Calu3 (cell line): ENCODE data around the gene ARHGEF16. TPM values are rescaled to one million over a fixed set of nuclear protein-coding genes. Genes with fewer than 3 reads are reported as not detected.

Experiments used
- BruUV-seq: library from RNA; stranded (reverse); fragments of 400-500 nt; replicated peaks from 2 replicates; lab custom pipeline; 2021; lab: Mats Ljungman, UMichigan
- CTCF ChIA-PET: fragments of 300-600 bp; sonication (Branson Sonifier 250); formaldehyde crosslinking; loops from one replicate; lab custom pipeline; 2022; ENCODE audit warnings: antibody characterized with exemption; lab: Charles Lee
- DNase-seq: peaks from one replicate; pipeline ENCODE4 v3.0.0; 2022
- H3K27ac Mint-ChIP-seq: one replicate; pipeline ENCODE4 v1.8.0; 2022; ENCODE audit warnings: mixed read lengths; ENCODE audit not compliant: unreplicated experiment
- H3K27me3 Mint-ChIP-seq: one replicate; pipeline ENCODE4 v1.8.0; 2022; ENCODE audit warnings: mixed read lengths; ENCODE audit not compliant: unreplicated experiment
- H3K36me3 Mint-ChIP-seq: one replicate; pipeline ENCODE4 v1.8.0; 2022; ENCODE audit warnings: mild to moderate bottlenecking, moderate library complexity, mixed read lengths; ENCODE audit not compliant: insufficient read depth, unreplicated experiment
- H3K4me1 Mint-ChIP-seq: one replicate; pipeline ENCODE4 v1.8.0; 2022; ENCODE audit warnings: mild to moderate bottlenecking, low read depth, mixed read lengths; ENCODE audit not compliant: unreplicated experiment
- H3K4me3 Mint-ChIP-seq: one replicate; pipeline ENCODE4 v1.8.0; 2022; ENCODE audit warnings: mild to moderate bottlenecking, low read depth, moderate library complexity, mixed read lengths; ENCODE audit not compliant: unreplicated experiment
- H3K9me3 Mint-ChIP-seq: one replicate; pipeline ENCODE4 v1.8.0; 2022; ENCODE audit warnings: low read depth, mixed read lengths; ENCODE audit not compliant: unreplicated experiment
- intact Hi-C: fragments of 100-400 bp; cut with micrococcal nuclease; formaldehyde crosslinking; loops from one replicate; pipeline ENCODE4 v1.10.0; 2022; ENCODE audit not compliant: unreplicated experiment
- total RNA-seq: library from RNA; stranded (reverse); gene quantifications from 2 replicates; pipeline ENCODE4 v1.2.3, GENCODE V29; 2022
- TF ChIP-seq, protein P1 (sequence below): fragments of 200-600 bp; IDR thresholded peaks from one replicate; pipeline ENCODE4 v1.8.0; 2022; ENCODE audit warnings: antibody characterized with exemption; ENCODE audit not compliant: unreplicated experiment

The ARHGEF16 gene
- total RNA-seq, 1 experiment from 2014 or later: 24.2 TPM

DNA sequence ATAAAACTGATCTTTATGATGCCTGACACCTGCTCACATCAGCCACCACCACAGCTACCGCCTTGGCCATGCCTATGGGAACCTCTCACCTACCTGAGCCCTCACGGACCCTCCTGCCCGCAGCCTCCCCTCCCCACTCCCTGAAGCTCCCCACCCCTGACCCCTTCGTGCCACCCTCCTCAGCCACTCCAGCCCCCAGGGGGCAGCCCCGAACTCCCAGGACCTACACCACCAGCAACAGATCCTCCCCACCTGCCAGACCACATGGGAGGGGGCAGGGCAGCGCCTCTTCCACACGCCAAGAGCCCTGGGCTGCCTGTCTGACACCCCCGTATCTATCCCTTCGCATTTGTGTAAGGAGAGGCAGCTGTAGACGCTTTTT is 14.2 kb upstream of the ARHGEF16 start:
- Mint-ChIP-seq H3K27me3 (peaks cover 74% of the 10 kb centered on the region), H3K9me3 (no peaks in the 10 kb centered on the region), H3K4me3 (no peak overlapping the region), H3K36me3 (no peaks in the 10 kb centered on the region), H3K4me1 (no peaks in the 10 kb centered on the region), H3K27ac (no peak overlapping the region)
- CTCF ChIA-PET: no interaction called here
- TF ChIP-seq, protein P1, sequence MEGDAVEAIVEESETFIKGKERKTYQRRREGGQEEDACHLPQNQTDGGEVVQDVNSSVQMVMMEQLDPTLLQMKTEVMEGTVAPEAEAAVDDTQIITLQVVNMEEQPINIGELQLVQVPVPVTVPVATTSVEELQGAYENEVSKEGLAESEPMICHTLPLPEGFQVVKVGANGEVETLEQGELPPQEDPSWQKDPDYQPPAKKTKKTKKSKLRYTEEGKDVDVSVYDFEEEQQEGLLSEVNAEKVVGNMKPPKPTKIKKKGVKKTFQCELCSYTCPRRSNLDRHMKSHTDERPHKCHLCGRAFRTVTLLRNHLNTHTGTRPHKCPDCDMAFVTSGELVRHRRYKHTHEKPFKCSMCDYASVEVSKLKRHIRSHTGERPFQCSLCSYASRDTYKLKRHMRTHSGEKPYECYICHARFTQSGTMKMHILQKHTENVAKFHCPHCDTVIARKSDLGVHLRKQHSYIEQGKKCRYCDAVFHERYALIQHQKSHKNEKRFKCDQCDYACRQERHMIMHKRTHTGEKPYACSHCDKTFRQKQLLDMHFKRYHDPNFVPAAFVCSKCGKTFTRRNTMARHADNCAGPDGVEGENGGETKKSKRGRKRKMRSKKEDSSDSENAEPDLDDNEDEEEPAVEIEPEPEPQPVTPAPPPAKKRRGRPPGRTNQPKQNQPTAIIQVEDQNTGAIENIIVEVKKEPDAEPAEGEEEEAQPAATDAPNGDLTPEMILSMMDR: no peak
- intact Hi-C loops: no loop called here
- no TSS peak for BruUV-seq
- no peak for DNase-seq

DNA sequence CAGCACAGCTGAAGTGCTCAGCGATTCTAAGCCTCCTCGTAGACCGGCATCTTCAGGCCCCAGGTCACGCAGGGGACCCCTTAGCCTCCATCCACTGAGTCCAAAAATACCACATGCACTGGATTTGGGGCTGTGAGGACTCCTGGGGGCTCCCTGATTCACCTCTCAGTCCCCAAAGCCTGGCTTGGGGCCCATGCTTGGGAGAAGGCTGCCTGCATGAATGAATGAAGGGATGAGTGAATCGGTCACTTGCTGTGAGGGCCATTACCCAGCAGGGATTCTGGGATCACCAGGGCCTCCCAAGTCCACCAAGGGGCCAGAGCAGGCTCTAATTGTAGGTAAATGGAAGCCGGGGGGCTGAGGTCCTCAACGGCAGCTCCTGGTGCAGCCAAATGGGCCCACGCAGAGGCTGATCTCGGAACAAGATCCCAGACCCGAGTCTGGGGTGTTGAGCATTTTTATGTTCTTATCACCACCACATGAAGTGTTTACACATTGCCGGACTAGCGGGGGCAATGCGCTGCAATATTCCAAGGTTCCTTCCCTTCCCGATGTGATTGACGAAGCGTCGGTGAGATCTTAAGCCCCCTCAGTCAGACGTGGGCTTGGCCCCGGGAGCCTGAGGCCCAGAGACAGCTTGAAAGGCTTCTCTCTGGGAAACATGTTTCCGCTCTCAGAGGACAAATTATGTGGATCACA is 13.6 kb upstream of the ARHGEF16 start:
- Mint-ChIP-seq H3K9me3 (no peaks in the 10 kb centered on the region), H3K4me3 (no peak overlapping the region), H3K36me3 (no peaks in the 10 kb centered on the region), H3K4me1 (no peaks in the 10 kb centered on the region), H3K27ac (no peak overlapping the region), H3K27me3 (peaks cover 68% of the 10 kb centered on the region)
- CTCF ChIA-PET: no interaction called here
- TF ChIP-seq, protein P1: no peak
- no peak for DNase-seq
- intact Hi-C loops: no loop called here
- BruUV-seq: no TSS peak

DNA sequence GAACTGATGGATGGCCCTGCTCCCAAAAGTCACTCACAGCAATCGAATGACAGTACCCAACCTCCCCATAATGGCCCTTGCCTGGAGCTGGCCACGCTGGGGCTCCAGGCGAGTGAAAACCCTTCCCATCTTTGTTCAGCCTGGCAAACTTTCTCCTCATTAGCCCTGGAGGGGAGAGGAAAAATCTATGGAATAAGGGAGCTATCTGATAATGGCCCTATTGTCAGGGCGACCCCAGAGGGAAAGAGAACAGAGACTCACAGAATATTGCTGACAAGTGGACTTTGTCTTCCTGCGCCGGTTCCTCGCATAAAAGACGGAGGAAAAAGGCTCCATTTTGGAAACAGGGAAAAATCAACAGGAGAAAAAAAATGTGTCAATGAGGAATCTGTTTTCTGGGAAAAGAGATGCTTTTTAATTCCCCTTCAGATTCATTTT is 13.0 kb upstream of the ARHGEF16 start:
- TF ChIP-seq, protein P1: no peak
- H3K4me3 Mint-ChIP-seq: no peak overlapping the region
- intact Hi-C loops: no loop called here
- no peaks in the 10 kb centered on the region for H3K36me3 Mint-ChIP-seq
- no peak for DNase-seq
- H3K27ac Mint-ChIP-seq: no peak overlapping the region
- peaks cover 62% of the 10 kb centered on the region for H3K27me3 Mint-ChIP-seq
- no TSS peak for BruUV-seq
- CTCF ChIA-PET: no interaction called here
- H3K4me1 Mint-ChIP-seq: no peaks in the 10 kb centered on the region
- no peaks in the 10 kb centered on the region for H3K9me3 Mint-ChIP-seq

DNA sequence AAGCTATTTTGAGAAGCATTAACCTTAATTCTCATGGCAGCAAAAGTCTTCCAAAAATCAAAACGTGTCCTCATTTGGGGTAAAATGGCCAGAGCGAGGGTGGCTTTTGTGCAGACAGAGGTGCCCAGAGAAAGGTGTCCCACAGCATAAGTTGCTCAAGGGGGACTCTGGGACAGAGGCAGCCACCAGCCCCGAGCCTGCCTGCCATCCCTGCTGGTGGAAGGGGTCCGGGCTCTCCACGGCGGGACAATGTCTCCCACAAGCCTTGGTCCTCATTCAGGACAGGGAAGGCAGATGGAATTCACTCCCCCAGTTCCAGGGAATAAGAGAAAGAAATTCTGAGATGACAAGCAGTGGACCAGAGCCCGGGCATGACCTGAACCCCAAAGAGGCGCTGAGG is 12.6 kb upstream of the ARHGEF16 start:
- TF ChIP-seq, protein P1: no peak
- no peak overlapping the region for H3K4me3 Mint-ChIP-seq
- H3K4me1 Mint-ChIP-seq: no peaks in the 10 kb centered on the region
- CTCF ChIA-PET: no interaction called here
- peaks cover 58% of the 10 kb centered on the region for H3K27me3 Mint-ChIP-seq
- no peak overlapping the region for H3K27ac Mint-ChIP-seq
- intact Hi-C loops: no loop called here
- H3K36me3 Mint-ChIP-seq: no peaks in the 10 kb centered on the region
- DNase-seq: no peak
- H3K9me3 Mint-ChIP-seq: no peaks in the 10 kb centered on the region
- no TSS peak for BruUV-seq
